Stimulated activated CD4-positive, alpha-beta T cell treated with anti-CD3 and anti-CD28 coated beads, Interleukin-15, amount 100 ng/mL, for 24 hours (primary cell): ENCODE data around the gene TMEM129.
"Not testable (repeated sequence)": the region's sequence is repeated elsewhere in the genome, so short reads cannot be mapped to it uniquely, and the experiment has no call there.

Experiments
- DNase-seq: peaks from one replicate; pipeline ENCODE4 v3.0.0-alpha.2; 2020

TMEM129 gene

DNA sequence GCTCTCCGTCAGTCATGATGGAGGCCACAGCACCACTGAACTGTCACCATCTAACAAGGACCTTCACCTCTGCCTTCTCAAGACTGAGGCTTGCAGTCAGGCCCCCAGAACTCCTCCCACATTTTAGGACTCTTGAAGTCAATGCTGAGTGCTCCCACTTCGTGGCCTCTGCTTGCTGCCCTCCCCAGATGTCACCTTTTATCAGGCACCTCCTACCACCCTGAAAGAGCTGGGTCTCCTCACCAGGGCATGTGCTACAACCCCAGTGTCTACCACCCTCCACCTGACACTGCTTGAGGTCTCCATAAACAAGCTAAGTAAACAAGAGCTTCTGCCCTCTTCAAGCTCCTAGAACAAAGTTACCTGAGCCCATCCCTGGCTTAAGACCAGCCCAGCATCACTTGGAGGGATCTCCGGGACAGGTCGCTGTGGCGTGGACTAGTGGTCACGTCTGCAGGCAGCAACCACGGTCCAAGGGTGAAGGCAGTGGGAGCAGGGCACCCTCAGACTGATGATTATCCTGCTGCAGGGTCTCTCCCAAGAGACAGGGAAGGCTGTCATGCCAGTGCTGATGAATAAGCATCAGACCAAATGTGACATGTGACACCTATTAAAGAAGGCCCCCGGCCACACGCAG lies 29.3 kb downstream of the TMEM129 start:
- DNase-seq, result no peak

DNA sequence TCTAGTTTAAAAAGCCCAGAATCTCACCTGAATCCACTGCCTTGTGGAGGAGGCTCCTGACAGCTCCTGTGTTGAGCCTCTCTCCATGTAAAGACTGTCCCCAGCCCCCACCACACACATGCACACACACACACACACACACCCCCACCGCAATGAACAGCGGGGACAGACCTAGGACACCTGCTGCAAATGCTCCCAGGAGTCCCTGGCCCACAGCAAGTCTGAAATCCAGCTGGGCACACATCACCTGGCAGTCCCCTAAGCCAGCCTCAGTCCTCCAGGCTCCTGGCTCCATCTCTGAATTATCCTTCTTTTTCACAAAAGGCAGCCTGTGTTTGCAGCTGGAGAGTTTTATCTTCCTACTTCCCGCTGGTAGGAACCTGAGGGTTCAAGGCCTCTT lies 30.4 kb downstream of the TMEM129 start:
- no peak for DNase-seq

DNA sequence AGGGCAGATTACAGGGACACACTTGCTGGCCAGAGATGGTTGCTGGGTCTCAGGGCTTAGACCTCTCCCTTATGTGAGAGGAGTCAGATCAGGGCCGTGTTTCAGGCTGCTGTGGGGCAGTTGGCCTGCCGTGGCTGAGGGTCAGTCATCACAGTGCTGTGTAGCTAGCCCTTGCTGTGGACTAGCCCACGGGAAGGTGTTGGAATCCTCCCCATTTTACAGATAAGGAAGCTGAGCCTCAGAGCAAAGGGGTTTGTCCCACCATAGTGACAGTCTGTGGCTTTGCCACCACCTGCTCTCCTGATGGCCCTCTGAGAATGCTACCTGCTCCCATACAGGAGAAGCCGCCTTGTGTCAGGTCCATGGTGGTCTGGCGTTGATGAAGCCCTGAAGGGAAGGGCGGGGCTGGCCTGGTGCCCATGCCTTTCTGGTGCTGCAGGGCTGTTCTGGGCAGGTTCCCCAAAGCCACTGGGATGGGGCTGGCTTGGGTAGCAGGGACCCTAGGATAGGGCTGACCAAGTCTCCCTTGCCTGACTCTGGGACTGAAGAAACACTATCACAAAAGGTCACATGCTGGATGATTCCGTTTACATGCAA lies 34.6 kb downstream of the TMEM129 start:
- no peak for DNase-seq

DNA sequence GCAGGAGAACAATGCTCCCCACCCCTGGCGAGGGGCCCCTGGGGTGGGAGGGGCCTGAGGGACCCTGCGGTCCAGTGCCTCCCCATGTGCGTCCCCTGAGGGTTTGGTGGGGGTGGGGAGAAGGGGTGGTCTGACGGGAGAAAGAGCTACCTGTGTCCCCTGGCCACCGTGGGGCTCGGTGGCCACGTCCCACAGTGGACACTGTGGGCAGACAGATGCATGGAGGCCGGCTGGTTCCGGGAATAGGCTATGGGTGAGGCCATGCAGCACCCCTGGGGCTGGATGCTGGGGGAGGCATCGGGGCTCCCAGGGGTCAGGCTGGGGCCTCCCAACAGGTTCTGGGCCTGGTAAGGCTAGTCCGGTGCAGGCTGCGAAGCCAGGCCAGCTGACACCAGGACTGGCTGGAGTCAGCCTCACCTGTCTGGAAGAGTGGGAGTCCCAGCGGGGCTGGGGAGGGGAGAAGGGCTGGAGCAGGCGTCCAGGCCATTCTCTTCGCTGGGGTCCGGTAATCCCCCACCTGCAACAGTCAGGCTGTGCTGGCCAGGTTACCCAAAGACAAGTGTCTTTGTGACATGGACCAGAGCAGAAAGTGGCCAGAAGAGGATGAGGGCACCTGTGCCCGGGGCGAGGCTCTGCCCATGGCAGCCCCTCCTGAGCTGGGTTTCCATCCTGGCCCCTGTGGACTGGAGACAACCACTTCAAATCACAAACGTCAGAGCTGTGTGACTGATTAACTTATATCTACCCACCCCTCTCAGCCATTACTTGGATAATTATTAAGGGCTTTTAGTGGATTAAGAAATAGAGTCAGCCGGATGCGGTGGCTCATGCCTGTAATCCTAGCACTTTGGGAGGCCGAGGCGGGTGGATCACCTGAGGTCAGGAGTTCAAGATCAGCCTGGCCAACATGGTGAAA lies 35.6 kb downstream of the TMEM129 start:
- no peak for DNase-seq

DNA sequence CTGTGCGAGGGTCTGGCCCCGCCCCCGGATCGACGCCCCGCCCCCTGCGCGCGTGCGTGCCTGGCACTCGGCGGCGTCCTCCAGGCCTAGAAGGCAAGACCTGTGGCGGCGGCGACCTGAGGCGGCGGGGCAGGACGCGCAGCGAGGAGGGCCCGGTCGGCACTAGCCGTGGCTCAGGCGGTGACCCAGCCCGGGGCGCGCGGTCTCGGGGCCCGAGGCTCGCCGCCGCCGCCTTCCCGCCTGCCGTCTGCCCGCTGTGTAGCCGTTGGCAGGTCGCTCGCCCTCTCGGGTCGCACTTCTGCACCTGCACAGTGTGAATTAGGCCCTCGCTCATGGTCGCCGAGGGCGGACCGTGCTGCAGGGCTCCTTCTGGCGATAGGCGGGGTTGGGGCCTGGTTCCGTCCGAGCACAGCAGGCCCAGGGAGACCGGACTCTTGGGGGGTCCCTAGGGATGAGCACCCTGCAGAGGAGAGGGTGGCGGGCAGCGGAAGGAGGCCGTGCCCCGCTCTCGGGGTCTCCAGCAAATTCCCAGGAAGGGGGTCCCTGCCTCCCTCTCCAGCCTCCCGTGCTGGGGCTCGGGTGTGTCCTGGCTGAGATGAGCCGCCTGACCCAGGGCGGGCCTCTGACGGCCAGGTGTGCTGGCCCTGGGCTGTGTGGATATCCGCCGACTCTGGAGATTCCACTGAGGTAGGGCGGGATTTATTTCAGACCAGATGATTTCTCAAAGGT lies 36.5 kb downstream of the TMEM129 start:
- DNase-seq, result no peak

DNA sequence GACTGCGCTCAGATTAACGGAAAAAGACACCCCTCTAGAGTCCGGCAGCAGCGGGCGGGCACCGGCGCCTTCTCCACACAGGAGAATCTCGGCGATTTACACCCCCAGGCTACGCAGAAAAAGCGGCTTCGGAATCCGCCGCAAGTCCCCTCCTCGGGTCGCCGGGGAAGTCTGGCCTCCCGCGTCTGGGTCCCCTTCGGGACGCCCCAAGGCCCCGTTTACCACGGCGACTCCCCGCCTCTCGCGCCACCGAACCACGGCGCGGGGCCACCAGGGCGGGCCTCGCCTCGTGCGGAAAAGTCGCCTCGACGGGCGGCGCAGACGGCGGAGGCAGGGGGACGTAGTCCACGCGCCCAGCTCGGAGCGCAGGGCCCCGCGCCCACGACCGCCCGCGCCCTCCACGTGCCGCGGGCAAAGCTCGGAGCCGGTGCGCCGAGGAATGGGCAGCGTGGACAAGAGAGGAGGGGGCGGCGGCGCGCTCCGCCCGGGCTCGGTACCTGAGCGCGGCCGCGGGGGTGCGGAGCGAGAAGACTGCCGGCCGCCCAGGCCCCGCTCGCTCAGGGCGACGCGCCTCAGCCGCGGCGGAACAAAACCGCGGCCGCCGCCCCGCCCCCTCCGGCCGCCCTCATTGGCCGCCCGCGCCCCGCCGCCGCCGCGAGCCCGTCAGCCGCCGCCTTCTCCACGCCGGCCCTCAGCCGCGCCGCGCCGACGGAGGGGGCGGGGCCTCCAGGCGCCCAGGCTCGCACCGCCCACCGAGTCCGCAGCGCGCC lies 37.2 kb downstream of the TMEM129 start, which contains the start of gene FAM53A:
FAM53A (minus strand) TSS at position 578 of the 770 bp plus-strand sequence. CDS start 15,572 bp downstream, outside the sequence.
- DNase-seq, result peak; percentile 96

DNA sequence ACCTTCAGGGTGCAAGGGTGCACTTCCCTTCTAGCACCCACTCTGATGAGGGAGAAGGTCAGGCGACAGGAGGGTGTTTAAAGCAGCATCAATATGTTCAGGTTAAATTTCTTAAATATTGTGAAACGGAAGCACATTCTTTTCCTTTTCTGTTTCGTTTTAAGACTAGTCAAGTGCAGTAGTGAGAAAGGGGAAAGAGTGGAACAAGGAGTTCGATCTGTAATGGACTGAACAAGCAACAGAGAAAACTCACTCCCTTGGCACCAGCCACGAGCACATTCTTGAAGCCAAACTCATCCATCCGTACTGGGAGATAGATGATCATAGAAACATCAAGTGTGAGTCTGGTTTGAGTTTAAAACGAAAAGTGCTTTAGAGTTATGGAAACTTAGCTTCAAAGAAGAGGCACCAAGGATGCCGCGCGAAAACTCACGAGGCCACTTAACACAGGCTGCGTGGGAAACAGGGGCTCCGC lies 37.8 kb downstream of the TMEM129 start:
- DNase-seq, result no peak

DNA sequence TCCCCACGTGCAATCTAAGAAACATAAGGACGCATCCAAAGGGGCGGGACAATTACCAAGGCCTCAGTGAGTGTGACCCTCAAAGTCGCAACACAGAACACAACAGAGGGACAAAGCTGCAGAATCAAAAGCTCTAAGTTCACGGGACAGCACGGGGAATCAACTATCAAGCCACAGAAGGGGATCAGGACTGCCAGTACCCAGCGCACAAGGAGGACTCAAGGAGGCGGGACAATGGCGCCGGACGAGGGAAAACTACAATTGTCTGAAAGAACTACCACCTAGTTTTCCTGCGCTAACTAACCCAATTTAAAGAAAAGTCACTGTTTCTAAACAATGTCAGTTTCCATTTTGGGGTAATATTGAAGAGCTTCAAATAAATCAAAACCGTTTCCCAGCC lies 38.3 kb downstream of the TMEM129 start:
- no peak for DNase-seq

DNA sequence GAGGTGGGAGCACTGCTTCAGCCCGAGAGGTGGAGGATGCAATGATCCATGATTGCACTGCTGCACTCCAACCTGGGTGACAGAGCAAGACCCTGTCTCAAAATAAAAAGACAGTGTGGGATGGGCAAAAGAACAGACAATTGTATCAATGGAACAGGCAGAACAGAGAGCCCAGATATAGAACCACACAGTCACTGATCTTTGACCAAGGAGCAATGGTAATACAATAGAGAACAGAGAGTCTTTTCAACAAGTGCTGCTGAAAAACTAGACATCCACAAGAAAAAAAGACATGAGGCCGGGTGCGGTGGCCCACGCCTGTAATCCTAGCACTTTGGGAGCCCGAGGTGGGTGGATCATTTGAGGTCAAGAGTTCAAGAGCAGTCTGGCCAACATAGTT lies 42.9 kb downstream of the TMEM129 start:
- DNase-seq, result no peak

DNA sequence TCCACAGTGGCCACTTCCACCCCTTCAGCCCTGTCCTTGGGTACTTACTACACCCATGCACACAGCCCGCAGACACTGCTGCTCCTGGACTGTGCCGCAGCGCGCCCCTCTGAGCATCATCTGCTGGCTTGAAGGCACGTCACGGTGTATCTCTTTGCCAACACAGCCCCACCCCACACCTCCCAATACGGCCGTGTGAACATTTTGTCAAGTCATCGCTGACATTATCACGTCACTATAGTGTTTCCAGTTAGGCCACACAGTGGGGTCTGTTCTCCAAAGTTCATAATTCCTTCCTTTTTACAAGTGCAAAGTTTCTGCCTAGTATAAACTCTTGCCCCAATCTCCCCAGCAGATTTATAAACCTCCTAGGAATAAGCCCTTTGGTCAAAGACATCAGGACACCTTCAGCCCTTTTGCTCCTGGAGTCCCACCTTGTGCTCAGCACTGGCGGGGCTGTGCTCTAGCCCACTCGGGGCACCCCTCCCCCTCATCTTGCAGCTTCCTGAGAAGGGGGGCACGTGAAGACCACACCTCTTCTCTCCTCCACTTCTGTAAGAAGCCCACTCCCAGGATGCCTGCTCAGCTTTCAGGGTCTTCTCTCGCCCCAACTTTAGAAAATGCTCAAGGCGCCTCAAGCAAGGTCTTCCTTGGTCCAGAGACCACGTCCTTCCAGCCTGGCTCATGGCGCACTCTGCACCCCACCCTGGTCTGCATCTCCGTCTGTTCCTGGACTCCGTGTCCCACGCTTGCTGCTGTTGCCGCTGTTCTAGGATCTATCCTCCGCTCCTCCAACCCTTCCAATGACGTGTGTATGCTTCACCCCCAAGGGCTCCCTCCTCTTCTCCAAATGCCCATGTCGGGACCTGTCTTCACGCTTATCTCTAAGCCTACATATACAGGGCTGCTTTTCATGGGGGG lies 44.3 kb downstream of the TMEM129 start:
- no peak for DNase-seq

DNA sequence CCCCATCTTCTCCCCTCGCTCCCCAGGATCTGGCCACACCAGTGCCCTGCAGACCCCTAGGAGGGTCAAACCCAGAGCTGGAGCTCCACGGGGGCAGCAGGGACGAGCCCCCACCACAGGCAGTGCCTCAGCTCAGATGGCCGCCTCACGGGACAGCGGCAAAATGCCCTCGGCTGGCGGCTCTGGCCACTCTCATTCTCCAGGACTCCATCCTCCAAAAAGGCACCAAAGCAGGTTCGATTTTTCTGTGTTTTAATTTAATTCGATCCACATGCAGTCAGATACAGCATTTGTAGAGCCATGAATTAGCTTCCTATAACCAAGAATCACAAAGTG lies 45.4 kb downstream of the TMEM129 start:
- DNase-seq, result no peak

DNA sequence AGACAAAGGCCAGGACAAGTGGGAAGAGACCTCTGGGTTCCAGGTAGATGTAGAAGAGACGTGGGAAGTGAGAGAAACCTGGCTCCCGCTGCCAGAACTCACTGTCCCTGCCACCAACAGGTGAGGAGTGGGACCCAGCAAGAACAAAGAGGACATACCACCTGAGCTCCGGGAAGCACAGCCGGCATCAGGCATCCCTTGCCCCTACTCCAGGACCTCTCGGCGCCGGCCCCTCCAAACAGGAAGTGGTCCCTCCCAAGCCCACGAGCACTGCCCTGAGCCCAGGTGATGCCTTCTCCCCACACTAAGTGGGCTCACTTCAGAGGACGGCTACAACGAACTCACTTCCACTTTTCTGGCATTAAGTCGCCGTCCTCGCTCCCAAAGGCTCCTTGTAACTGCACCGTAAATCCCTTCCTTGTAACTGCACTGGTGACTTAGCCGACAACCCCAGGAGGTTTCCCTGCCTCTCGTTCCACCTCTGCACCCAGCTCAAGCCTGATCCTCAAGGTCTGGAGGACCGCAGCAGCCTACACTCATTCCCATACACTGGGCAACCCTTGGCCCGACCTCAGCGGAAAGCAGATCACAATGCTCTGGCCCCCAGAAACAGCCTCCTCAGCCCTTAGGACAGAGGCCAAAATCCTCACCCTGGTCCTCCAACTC lies 45.9 kb downstream of the TMEM129 start:
- DNase-seq, result no peak

DNA sequence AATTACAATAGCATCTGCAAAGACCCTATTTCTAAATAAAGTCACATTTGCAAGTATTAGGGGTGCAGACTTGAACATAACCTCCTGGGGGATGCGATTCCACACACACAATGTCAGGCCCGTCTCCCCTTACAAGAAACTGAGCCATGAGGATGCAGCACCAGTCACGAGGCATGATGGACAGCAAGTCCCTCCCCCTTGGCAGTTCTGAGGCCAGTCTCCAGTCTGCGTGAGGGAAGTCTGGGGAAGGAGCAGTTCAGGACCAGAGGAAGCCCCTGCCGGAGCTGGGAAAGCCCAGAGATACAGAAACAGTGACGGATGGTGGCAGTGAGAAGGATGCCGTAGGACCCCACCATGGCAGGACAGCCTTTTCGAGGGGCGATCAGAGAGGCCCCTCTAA lies 46.4 kb downstream of the TMEM129 start:
- DNase-seq, result no peak

DNA sequence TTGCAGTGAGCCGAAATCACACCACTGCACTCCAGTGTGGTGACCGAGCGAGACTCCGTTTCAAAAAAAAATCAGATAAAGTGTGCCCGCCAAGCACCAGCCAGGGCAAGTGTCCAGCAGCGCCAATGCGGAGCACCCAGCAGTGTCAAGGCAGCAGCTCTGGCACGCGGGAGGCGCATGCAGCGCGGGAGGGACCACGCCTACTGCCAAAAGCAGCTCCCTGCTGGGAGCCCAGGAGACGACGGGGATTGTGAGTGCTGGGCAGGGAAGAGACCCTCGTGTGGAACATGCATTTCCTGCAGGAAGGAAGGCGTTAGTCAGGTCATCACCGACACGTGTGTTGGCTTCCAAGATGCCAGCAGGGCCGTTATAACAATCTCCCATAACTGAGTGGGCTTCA lies 47.5 kb downstream of the TMEM129 start:
- DNase-seq, result no peak

DNA sequence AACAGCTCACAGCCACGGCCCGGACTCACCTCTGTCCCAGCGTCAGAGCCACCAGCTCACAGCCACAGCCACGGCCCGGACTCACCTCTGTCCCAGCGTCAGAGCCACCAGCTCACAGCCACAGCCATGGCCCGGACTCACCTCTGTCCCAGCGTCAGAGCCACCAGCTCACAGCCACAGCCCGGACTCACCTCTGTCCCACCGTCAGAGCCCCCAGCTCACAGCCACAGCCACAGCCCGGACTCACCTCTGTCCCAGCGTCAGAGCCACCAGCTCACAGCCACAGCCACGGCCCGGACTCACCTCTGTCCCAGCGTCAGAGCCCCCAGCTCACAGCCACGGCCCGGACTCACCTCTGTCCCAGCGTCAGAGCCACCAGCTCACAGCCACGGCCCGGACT lies 50.1 kb downstream of the TMEM129 start:
- not testable (repeated sequence) for DNase-seq

DNA sequence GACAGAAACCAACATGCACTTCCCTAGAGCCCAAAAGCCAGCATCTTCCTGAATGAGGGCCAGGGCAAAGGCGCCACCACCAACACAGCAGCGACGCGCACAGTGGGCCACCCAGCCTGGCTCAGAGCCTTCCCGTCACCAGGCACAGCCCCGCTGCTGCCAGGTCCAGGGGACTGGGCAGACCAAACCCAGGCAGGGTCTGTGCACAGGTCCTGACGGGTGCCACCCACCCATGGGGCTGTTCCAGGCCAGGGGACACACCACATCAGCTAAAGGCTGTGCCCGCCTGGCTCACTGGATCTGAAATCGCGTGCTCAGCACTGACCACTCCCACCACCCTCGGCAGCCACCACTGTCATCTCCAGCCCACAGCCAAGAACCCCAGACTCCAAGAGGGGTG lies 50.8 kb downstream of the TMEM129 start:
- DNase-seq, result no peak

DNA sequence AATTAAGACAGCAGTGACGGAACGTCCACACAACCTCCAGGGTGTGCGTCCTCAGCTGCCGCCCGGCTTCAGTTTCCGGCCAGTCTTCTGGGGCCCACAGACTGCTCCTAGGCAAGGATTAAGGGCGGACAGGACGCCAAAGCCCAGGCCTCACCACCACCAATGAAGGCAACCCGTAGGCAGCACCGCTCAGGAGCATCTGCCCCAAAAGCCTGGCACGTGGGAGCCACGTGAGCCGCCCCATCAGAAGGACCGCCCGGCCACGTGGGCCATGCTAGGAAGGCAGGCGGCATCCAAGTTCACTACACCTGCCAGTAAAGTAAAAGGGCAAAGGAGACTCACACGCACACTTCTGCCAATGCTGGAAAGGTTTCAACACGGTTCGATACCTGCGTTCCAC lies 51.3 kb downstream of the TMEM129 start:
- no peak for DNase-seq

DNA sequence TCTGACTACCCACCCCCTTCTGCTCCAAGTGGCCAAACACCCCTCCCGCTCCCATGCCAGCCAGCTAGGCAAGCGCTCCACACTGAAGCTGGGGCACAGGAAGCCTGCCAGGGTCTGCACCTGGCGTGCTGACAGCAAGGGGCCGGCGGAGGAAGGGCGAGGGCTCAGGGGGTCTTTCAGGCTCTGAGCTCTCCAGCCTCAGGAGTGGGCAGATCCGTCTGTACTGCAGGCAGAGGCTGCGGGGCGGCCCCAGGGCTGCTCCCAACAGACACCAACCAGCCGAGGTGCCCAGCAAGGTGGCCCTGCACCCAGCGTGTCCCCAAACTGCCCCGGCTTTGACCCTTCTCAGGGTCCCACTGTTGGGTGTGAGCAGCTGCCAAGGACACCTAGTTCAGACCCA lies 51.9 kb downstream of the TMEM129 start:
- DNase-seq, result no peak

DNA sequence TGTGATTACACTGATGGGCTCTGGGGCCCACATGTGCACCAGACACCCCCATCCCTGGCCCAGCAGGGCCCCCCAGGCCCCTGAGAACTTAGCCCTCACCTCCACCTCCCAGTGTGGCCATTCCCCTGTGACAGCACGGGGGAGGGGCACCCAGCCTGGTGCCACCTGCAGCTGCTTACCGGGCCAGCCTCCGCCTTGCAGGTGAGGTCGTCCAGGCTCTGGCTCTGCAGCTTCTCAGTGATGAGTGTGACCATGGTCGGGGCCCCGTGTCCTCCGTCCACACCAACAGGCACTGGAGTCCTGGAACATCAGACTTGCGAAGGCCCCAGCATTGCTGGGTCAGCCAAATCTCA lies 52.7 kb downstream of the TMEM129 start:
- DNase-seq, result no peak

DNA sequence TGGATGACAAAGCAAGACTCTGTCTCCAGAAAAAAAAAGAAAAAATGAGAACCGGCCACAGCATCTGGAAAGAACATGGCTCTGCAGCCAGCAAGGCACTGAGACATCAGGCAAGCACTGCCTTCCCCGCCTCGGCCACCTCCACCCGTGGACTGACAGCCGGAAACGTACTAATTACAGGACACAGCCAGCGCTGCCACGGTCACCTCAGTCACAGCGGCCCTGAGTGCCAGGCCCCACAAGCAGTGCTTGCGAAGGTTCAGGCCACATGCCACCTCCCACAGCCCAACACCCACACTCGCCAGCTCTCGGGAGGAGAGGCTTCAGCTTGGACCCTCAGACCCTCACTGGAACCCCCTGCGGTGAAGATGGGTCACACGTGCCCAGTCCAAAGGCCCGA lies 53.9 kb downstream of the TMEM129 start:
- no peak for DNase-seq

DNA sequence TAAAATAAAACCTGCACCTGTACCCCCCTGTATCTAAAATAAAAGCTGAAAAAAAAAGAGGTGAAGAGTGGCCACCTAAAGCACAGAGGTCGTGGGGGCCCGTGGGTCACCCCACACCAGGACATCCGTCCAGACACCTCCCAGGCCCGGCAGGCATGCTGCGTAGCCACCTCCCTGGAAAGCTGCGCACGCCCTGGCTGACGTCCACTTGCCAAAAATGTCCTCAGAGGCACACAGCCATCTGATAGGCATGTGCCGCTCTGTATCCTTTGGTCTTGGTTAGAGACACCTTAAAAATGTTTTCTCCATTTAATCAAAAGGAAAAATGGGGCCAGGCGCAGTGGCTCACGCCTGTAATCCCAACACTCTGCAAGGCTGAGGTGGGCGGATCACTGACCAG lies 54.7 kb downstream of the TMEM129 start:
- DNase-seq, result no peak
